ENCODE data around the gene TMEM203.
A peak's percentile ranks its signal among the peaks of the same experiment; 100 is the strongest.

TMEM203 gene

GRCh38 chr9:137190315-137190856 is 15.1 kb downstream of the TMEM203 start:
- no peak for TF ChIP-seq CTCF (IDR thresholded peaks at IDR 0.05; ENCODE audit: insufficient read depth, low read length, poor library complexity, severe bottlenecking)
- H3K4me3 ChIP-seq (replicated peaks; ENCODE audit: low read depth, low read length), result no peak overlapping the region
- DNase-seq (ENCODE audit: extremely low read depth, insufficient read length), result no peak
- no peaks in the 10 kb centered on the region for H3K27me3 ChIP-seq (replicated peaks; ENCODE audit: control insufficient read depth, insufficient read depth, low read length)
- peaks cover 14% of the 10 kb centered on the region for H3K36me3 ChIP-seq (ENCODE audit: control insufficient read depth, insufficient read depth, low read length)

DNA sequence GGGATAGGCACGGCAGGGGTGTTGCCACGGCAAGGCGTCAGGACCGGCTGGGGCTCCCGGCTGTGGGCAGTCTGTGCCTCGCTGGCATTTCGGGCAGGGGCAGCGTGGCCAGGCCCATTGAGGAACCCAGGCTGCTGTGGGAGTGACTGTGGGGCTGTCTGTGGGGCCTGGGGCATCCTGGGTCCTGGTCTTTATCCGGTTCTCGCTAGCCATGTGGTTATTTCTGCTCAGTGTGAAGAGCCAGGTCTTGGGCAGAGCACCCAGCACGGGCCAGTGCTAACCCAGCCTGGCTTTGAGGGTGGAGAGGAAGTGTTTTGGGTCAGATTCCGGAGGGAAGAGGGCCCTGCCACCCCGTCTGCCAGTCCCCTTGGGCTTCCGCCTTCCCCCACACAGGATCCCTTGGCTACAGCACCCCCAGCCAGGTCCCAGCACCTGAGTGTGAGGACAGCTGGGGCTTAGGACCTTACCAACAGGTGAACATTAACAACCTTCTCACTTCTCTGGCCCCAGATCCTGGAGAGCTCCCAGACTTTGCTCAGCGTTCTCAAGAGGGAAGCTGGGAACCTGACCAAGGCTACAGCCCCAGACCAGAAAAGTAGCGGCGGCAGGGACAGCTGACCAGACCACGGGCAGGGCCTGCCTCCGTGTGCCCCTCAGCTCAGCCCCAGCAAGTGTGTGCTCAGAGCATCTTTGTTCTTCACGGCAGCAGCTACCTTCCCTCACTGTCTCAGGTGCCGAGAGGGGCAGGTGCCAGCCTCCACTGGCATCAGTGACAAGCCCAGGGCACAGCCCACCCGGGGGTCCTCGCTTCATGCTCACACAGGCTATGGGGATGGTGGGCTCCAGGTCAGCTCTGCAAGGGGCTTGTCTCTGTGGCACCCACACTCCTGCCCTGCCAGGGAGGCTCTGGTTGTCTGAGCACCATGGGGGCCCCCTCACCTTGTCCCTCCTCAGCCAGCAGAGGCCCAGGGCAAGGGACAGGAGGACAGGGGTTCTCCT is 15.9 kb downstream of the TMEM203 start:
- H3K4me3 ChIP-seq (replicated peaks; ENCODE audit: low read depth, low read length), result peak overlapping the region; percentile 96
- TF ChIP-seq CTCF (IDR thresholded peaks at IDR 0.05; ENCODE audit: insufficient read depth, low read length, poor library complexity, severe bottlenecking), result no peak
- DNase-seq (ENCODE audit: extremely low read depth, insufficient read length), result no peak
- H3K27me3 ChIP-seq (replicated peaks; ENCODE audit: control insufficient read depth, insufficient read depth, low read length), result no peaks in the 10 kb centered on the region
- peaks cover 16% of the 10 kb centered on the region for H3K36me3 ChIP-seq (ENCODE audit: control insufficient read depth, insufficient read depth, low read length)

DNA sequence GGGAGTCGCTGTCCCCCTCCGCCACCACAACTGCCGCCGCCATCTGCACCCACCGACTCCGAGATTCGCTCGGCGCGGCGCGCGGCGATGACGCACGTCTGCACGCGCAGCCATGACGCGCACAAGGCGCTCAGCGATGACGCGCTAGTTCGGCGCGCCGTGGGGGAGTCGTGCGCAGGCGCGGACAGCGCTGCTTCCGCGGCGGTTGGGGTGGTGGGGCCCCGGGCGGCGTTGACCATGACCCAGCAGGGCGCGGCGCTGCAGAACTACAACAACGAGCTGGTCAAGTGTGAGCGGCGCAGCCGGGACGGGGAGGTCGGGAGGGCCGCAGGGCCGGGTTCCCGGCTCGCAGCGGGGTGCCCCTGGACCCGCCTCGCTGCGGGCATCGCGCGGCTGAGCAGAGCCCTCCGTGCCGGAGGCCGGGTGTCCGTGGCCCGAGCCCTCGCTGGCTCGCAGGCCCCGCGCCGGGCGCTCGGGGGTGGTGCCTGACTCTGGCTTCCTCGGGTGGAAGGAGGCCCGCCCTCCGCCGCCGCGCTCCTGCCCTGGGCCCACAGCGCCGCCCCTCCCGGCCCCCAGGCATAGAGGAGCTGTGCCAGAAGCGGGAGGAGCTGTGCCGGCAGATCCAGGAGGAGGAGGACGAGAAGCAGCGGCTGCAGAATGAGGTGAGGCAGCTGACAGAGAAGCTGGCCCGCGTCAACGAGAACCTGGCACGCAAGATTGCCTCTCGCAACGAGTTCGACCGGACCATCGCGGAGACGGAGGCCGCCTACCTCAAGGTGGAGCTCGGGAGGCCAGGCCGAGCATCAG is 16.8 kb downstream of the TMEM203 start, which contains the start of the genes ANAPC2 and SSNA1:
ANAPC2 (minus strand) TSS at position 71 of the 807 bp plus-strand sequence; CDS start at position 43, 28 bp downstream.
SSNA1 (plus strand) TSS at position 187 of the 807 bp plus-strand sequence; CDS start at position 238, 51 bp downstream.
- Histone ChIP-seq H3K36me3 (ENCODE audit: control insufficient read depth, insufficient read depth, low read length) (peaks cover 25% of the 10 kb centered on the region), H3K27me3 (replicated peaks; ENCODE audit: control insufficient read depth, insufficient read depth, low read length) (no peaks in the 10 kb centered on the region), H3K4me3 (replicated peaks; ENCODE audit: low read depth, low read length) (peak within 1 kb of the TSS; percentile 96)
- peak; percentile 72 for TF ChIP-seq CTCF (IDR thresholded peaks at IDR 0.05; ENCODE audit: insufficient read depth, low read length, poor library complexity, severe bottlenecking)
- peak; percentile 98 for DNase-seq (ENCODE audit: extremely low read depth, insufficient read length)

GRCh38 chr9:137188086-137188489 is 17.4 kb downstream of the TMEM203 start:
- no peak for TF ChIP-seq CTCF (IDR thresholded peaks at IDR 0.05; ENCODE audit: insufficient read depth, low read length, poor library complexity, severe bottlenecking)
- Histone ChIP-seq H3K36me3 (ENCODE audit: control insufficient read depth, insufficient read depth, low read length) (peaks cover 30% of the 10 kb centered on the region), H3K27me3 (replicated peaks; ENCODE audit: control insufficient read depth, insufficient read depth, low read length) (no peaks in the 10 kb centered on the region), H3K4me3 (replicated peaks; ENCODE audit: low read depth, low read length) (peak overlapping the region; percentile 96)
- no peak for DNase-seq (ENCODE audit: extremely low read depth, insufficient read length)

- no peaks in the 10 kb centered on the region for H3K27me3 ChIP-seq (replicated peaks; ENCODE audit: control insufficient read depth, insufficient read depth, low read length)
- peak overlapping the region; percentile 96 for H3K4me3 ChIP-seq (replicated peaks; ENCODE audit: low read depth, low read length)
- peaks cover 36% of the 10 kb centered on the region for H3K36me3 ChIP-seq (ENCODE audit: control insufficient read depth, insufficient read depth, low read length)
- no peak for TF ChIP-seq CTCF (IDR thresholded peaks at IDR 0.05; ENCODE audit: insufficient read depth, low read length, poor library complexity, severe bottlenecking)
- no peak for DNase-seq (ENCODE audit: extremely low read depth, insufficient read length)
Measured at GRCh38 chr9:137187386-137187785, 18.1 kb downstream of the TMEM203 start.
